HepG2 (cell line): ENCODE data around the gene AHSG. TPM values are rescaled to one million over a fixed set of nuclear protein-coding genes. Genes with fewer than 3 reads are reported as not detected.
A peak's percentile ranks its signal among the peaks of the same experiment; 100 is the strongest.

ENCODE experiments used
- CTCF ChIP-seq: sonication (generic); formaldehyde crosslinking; IDR thresholded peaks from 2 replicates; pipeline ENCODE4 v1.5.0; 2020; ENCODE audit warnings: mild to moderate bottlenecking, missing genetic modification reagents, moderate library complexity
- HOXA7 ChIP-seq: sonication (generic); formaldehyde crosslinking; IDR thresholded peaks from 2 replicates; pipeline ENCODE4 v1.8.1; 2022; ENCODE audit warnings: mild to moderate bottlenecking, missing genetic modification reagents, moderate library complexity
- IRX3 ChIP-seq: sonication (generic); formaldehyde crosslinking; IDR thresholded peaks from 2 replicates; pipeline ENCODE4 v1.8.1; 2023; ENCODE audit warnings: mild to moderate bottlenecking, low read depth, missing genetic modification reagents, borderline replicate concordance
- KDM4B ChIP-seq: sonication (generic); formaldehyde crosslinking; IDR thresholded peaks from 2 replicates; pipeline ENCODE4 v1.4.0; 2020; ENCODE audit warnings: missing genetic modification reagents
- KLF6 ChIP-seq: IDR thresholded peaks from 2 replicates; pipeline ENCODE4 v1.8.0; 2016; ENCODE audit warnings: missing biosample characterization, missing genetic modification reagents
- MATR3 ChIP-seq: sonication (generic); formaldehyde crosslinking; IDR thresholded peaks from 2 replicates; pipeline ENCODE4 v1.4.0; 2020; ENCODE audit warnings: missing genetic modification reagents
- MXD1 ChIP-seq: sonication (generic); formaldehyde crosslinking; IDR thresholded peaks from 2 replicates; pipeline ENCODE4 v1.4.0; 2020; ENCODE audit warnings: mild to moderate bottlenecking, missing genetic modification reagents
- NFYC ChIP-seq: IDR thresholded peaks from 2 replicates; pipeline ENCODE4 v1.6.1; 2016; ENCODE audit warnings: missing genetic modification reagents, missing compliant biosample characterization
- POGK ChIP-seq: sonication (generic); formaldehyde crosslinking; conservative IDR thresholded peaks from 2 replicates; pipeline ENCODE4 v1.8.0; 2022; ENCODE audit warnings: mild to moderate bottlenecking, moderate library complexity, missing genetic modification reagents
- PRMT3 ChIP-seq: sonication (generic); formaldehyde crosslinking; IDR thresholded peaks from 2 replicates; pipeline ENCODE4 v1.8.1; 2022; ENCODE audit warnings: low read depth, mild to moderate bottlenecking, moderate library complexity, missing genetic modification reagents, borderline replicate concordance
- SIX1 ChIP-seq: sonication (generic); formaldehyde crosslinking; IDR thresholded peaks from 2 replicates; pipeline ENCODE4 v1.4.0; 2020; ENCODE audit warnings: missing genetic modification reagents, borderline replicate concordance
- SMC3 ChIP-seq: IDR thresholded peaks from 2 replicates; pipeline ENCODE4 v1.6.1; 2011; ENCODE audit warnings: low read length, improper control_type of control experiment
- TIGD3 ChIP-seq: sonication (generic); formaldehyde crosslinking; IDR thresholded peaks from 2 replicates; pipeline ENCODE4 v1.5.1; 2020; ENCODE audit warnings: mild to moderate bottlenecking, missing genetic modification reagents, borderline replicate concordance
- TMF1 ChIP-seq: sonication (generic); formaldehyde crosslinking; IDR thresholded peaks from 2 replicates; pipeline ENCODE4 v1.8.1; 2022; ENCODE audit warnings: low read depth, missing genetic modification reagents
- ZBTB20 ChIP-seq: sonication (generic); formaldehyde crosslinking; IDR thresholded peaks from 2 replicates; pipeline ENCODE4 v1.8.1; 2023; ENCODE audit warnings: missing genetic modification reagents, low read depth, mild to moderate bottlenecking, borderline replicate concordance
- ZBTB26 ChIP-seq: IDR thresholded peaks from 2 replicates; pipeline ENCODE4 v1.6.1; 2016; ENCODE audit warnings: missing compliant biosample characterization, missing genetic modification reagents, borderline replicate concordance
- ZNF354B ChIP-seq: sonication (generic); formaldehyde crosslinking; IDR thresholded peaks from 2 replicates; pipeline ENCODE4 v1.8.0; 2022; ENCODE audit warnings: mild to moderate bottlenecking, missing genetic modification reagents
- ZNF431 ChIP-seq: sonication (generic); formaldehyde crosslinking; IDR thresholded peaks from 2 replicates; pipeline ENCODE4 v1.9.0; 2022; ENCODE audit warnings: missing genetic modification reagents, low read depth, mild to moderate bottlenecking, borderline replicate concordance
- ZNF580 ChIP-seq: IDR thresholded peaks from 2 replicates; pipeline ENCODE4 v1.6.1; 2016; ENCODE audit warnings: low read depth, borderline replicate concordance
- polyA plus RNA-seq, 8 experiments: library from polyadenylated mRNA; depleted of rRNA in 3 of 8; stranded (reverse) in 7 of 8; unstranded in 1 of 8; fragments of >200 nt; fragmentation: Illumina TruSeq in 4 of 8; extraction: Trizol in 4 of 8; gene quantifications; 2 replicates each; pipeline versions ENCODE4 v1.2.1 to v1.2.3, GENCODE V29; 2011 to 2016; ENCODE audit warnings: low read depth in 4 of 8, missing spikeins in 1 of 8, mixed read lengths in 1 of 8; ENCODE audit not compliant: insufficient read depth in 1 of 8
- total RNA-seq, 5 experiments: library from RNA; depleted of rRNA; stranded (reverse); fragments of >200 nt; fragmentation: Illumina TruSeq; extraction: Trizol; gene quantifications; 2 replicates each; pipeline ENCODE4 v1.2.3, GENCODE V29; 2016; ENCODE audit warnings: low read depth in 1 of 5

The AHSG gene
- total and polyA plus RNA-seq, 2 of the 13 experiments (the other 11 are each of a cell fraction or from before 2014, with no cell fraction given) = 2,043 to 19,152 TPM

GRCh38 chr3:186617036-186617946 is 4.4 kb downstream of the AHSG start (continued):
- TF ChIP-seq POGK (CRISPR knock-in tag) = peak; percentile 74; the same call in 1 of the 2 replicates
- peak; percentile 88 for TF ChIP-seq TMF1 (CRISPR knock-in tag)
- 0 out of 2 replicates have a peak, but pooled peaks have one; percentile 9 for TF ChIP-seq MXD1 (CRISPR knock-in tag)
- TF ChIP-seq MATR3 = no peak
- TF ChIP-seq TIGD3 (CRISPR knock-in tag) = 0 out of 2 replicates have a peak, but pooled peaks have one; percentile 63
- 0 out of 2 replicates have a peak, but pooled peaks have one; percentile 15 for TF ChIP-seq IRX3 (CRISPR knock-in tag)
- TF ChIP-seq CTCF (CRISPR knock-in tag) = peak; percentile 85
- peak; percentile 66; the same call in 1 of the 2 replicates for TF ChIP-seq ZNF580
- TF ChIP-seq PRMT3 (CRISPR knock-in tag) = peak; percentile 84; the same call in 1 of the 2 replicates
- TF ChIP-seq SMC3 = peak; percentile 36; the same call in 1 of the 2 replicates
- 0 out of 2 replicates have a peak, but pooled peaks have one; percentile 31 for TF ChIP-seq ZBTB26 (CRISPR knock-in tag)
- no peak for TF ChIP-seq KLF6
- TF ChIP-seq NFYC = 0 out of 2 replicates have a peak, but pooled peaks have one; percentile 8
- no peak for TF ChIP-seq SIX1 (CRISPR knock-in tag)
- peak; percentile 35; the same call in 1 of the 2 replicates for TF ChIP-seq KDM4B (CRISPR knock-in tag)
- peak; percentile 51; the same call in 1 of the 2 replicates for TF ChIP-seq HOXA7 (CRISPR knock-in tag)
- peak; percentile 16; the same call in 1 of the 2 replicates for TF ChIP-seq ZNF354B (CRISPR knock-in tag)
- TF ChIP-seq ZBTB20 (CRISPR knock-in tag) = peak; percentile 68; the same call in 1 of the 2 replicates
- 0 out of 2 replicates have a peak, but pooled peaks have one; percentile 64 for TF ChIP-seq ZNF431 (CRISPR knock-in tag)
